ENCODE measurements around the gene ANKRD65. TPM values are rescaled to one million over a fixed set of nuclear protein-coding genes. Genes with fewer than 3 reads are reported as not detected.

ANKRD65 gene
- polyA plus RNA-seq, 1 donor (not counting 4 experiments of a cell fraction or from before 2014, with no cell fraction given) = 4.6 TPM

GRCh38 chr1:1400576-1401456, 20.3 kb downstream of the ANKRD65 start:
- peak overlapping the region; percentile 90 for H3K9ac ChIP-seq (ENCODE audit: control insufficient read depth, extremely low read depth, insufficient read depth, low read length)
- H3K27me3 ChIP-seq (ENCODE audit: control insufficient read depth, extremely low read depth, insufficient read depth, low read length) = no peaks in the 10 kb centered on the region
- peak overlapping the region; percentile 88 to 94 (median 92) for H3K4me3 ChIP-seq (ENCODE audit: control insufficient read depth in 2 of 3, extremely low read depth in 1 of 3, insufficient read depth in 2 of 3, low read depth in 1 of 3, low read length in 3 of 3)
- H4K20me1 ChIP-seq (ENCODE audit: control insufficient read depth, extremely low read depth, insufficient read depth, low read length) = peaks cover 7% of the 10 kb centered on the region
- H2AFZ ChIP-seq (ENCODE audit: control insufficient read depth, low read length) = no peak overlapping the region
- DNase-seq (ENCODE audit: low read depth, low spot score) = no peak
- H3K27ac ChIP-seq (ENCODE audit: control insufficient read depth, insufficient read depth, low read length) = no peak overlapping the region
- no peaks in the 10 kb centered on the region for H3K9me1 ChIP-seq (ENCODE audit: control insufficient read depth, extremely low read depth, insufficient read depth, low read length)
- TF ChIP-seq, protein P1, sequence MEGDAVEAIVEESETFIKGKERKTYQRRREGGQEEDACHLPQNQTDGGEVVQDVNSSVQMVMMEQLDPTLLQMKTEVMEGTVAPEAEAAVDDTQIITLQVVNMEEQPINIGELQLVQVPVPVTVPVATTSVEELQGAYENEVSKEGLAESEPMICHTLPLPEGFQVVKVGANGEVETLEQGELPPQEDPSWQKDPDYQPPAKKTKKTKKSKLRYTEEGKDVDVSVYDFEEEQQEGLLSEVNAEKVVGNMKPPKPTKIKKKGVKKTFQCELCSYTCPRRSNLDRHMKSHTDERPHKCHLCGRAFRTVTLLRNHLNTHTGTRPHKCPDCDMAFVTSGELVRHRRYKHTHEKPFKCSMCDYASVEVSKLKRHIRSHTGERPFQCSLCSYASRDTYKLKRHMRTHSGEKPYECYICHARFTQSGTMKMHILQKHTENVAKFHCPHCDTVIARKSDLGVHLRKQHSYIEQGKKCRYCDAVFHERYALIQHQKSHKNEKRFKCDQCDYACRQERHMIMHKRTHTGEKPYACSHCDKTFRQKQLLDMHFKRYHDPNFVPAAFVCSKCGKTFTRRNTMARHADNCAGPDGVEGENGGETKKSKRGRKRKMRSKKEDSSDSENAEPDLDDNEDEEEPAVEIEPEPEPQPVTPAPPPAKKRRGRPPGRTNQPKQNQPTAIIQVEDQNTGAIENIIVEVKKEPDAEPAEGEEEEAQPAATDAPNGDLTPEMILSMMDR (optimal IDR thresholded peaks at IDR 0.05 in 1 of 3, IDR thresholded peaks at IDR 0.05 in 1 of 3, conservative IDR thresholded peaks at IDR 0.05 in 1 of 3; ENCODE audit: extremely low read depth in 1 of 3, insufficient read depth in 2 of 3, low read length in 3 of 3) = no peak
- H3K36me3 ChIP-seq (ENCODE audit: control insufficient read depth in 2 of 2, extremely low read depth in 1 of 2, insufficient read depth in 2 of 2, low read length in 2 of 2) = peaks cover 35 to 43% of the 10 kb centered on the region in 2 experiments
- H3K9me3 ChIP-seq (ENCODE audit: control insufficient read depth, low read depth, low read length) = no peaks in the 10 kb centered on the region
- dilution Hi-C loops (cut with MboI; ENCODE audit: extremely low pct_ligation_motif_present, low sequenced_read_pairs) = no loop called here
- H3K4me2 ChIP-seq (ENCODE audit: control insufficient read depth, extremely low read depth, insufficient read depth, low read depth, low read length) = peak overlapping the region; percentile 88
- H3K79me2 ChIP-seq (ENCODE audit: control insufficient read depth, insufficient read depth, low read length) = peaks cover 66% of the 10 kb centered on the region
- FAIRE-seq = no peak
- peaks cover 39% of the 10 kb centered on the region for H3K4me1 ChIP-seq (ENCODE audit: control insufficient read depth, extremely low read depth, insufficient read depth, low read length)

GRCh38 chr1:1399872-1400575, 21.1 kb downstream of the ANKRD65 start:
- H3K9me1 ChIP-seq (ENCODE audit: control insufficient read depth, extremely low read depth, insufficient read depth, low read length) = no peaks in the 10 kb centered on the region
- dilution Hi-C loops (cut with MboI; ENCODE audit: extremely low pct_ligation_motif_present, low sequenced_read_pairs) = no loop called here
- DNase-seq (ENCODE audit: low read depth, low spot score) (no peak), FAIRE-seq (no peak)
- H3K9me3 ChIP-seq (ENCODE audit: control insufficient read depth, low read depth, low read length) = no peaks in the 10 kb centered on the region
- no peaks in the 10 kb centered on the region for H3K27me3 ChIP-seq (ENCODE audit: control insufficient read depth, extremely low read depth, insufficient read depth, low read length)
- peaks cover 66% of the 10 kb centered on the region for H3K79me2 ChIP-seq (ENCODE audit: control insufficient read depth, insufficient read depth, low read length)
- no peak for TF ChIP-seq EZH2 (IDR thresholded peaks at IDR 0.05; ENCODE audit: low read length)
- TF ChIP-seq, protein P1 (optimal IDR thresholded peaks at IDR 0.05 in 1 of 3, IDR thresholded peaks at IDR 0.05 in 1 of 3, conservative IDR thresholded peaks at IDR 0.05 in 1 of 3; ENCODE audit: extremely low read depth in 1 of 3, insufficient read depth in 2 of 3, low read length in 3 of 3) = no peak
- H3K36me3 ChIP-seq (ENCODE audit: control insufficient read depth in 2 of 2, extremely low read depth in 1 of 2, insufficient read depth in 2 of 2, low read length in 2 of 2) = peaks cover 30 to 41% of the 10 kb centered on the region in 2 experiments
- H3K27ac ChIP-seq (ENCODE audit: control insufficient read depth, insufficient read depth, low read length) = peak overlapping the region; percentile 72
- H3K4me2 ChIP-seq (ENCODE audit: control insufficient read depth, extremely low read depth, insufficient read depth, low read depth, low read length) = peak overlapping the region; percentile 88
- H2AFZ ChIP-seq (ENCODE audit: control insufficient read depth, low read length) = no peak overlapping the region
- peak overlapping the region; percentile 88 to 94 (median 92) for H3K4me3 ChIP-seq (ENCODE audit: control insufficient read depth in 2 of 3, extremely low read depth in 1 of 3, insufficient read depth in 2 of 3, low read depth in 1 of 3, low read length in 3 of 3)
- peaks cover 37% of the 10 kb centered on the region for H3K4me1 ChIP-seq (ENCODE audit: control insufficient read depth, extremely low read depth, insufficient read depth, low read length)
- H4K20me1 ChIP-seq (ENCODE audit: control insufficient read depth, extremely low read depth, insufficient read depth, low read length) = peaks cover 7% of the 10 kb centered on the region
- H3K9ac ChIP-seq (ENCODE audit: control insufficient read depth, extremely low read depth, insufficient read depth, low read length) = peak overlapping the region; percentile 90
